ENCODE results near the gene TMEM212.

DNA sequence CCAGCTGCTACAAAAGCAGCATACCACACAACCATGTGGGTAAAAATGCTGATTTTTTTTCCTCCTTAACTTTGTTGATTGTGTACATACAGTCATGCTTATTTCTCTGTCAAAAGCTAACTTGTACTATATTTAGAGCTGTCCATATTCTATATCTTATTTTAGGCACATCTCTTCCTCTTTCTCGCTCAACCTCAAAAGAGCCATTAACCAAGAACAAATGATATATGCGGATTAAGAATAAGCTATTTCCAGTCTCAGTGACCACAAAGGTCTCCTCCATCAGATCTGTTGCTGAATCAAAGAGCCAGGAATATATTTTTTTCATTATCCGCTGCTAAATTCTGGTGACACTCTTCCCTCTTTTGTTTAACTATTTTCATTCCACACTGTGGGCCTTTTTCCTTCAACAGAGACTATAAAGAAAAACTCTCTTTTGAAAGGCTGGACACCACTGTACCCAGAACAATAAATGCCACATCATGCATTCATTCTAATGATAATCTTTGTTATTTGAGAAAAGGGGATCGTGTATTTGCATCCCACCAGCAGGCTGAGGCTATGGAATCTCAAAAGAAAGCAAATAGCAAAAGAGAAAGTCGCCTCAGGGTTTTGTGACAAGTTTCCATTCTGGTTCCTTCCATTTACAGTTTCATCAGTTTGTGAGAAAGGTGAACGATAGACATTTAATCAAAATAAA, 8.0 kb downstream of the TMEM212 start:
- TF ChIP-seq POLR2A (IDR thresholded peaks at IDR 0.05) (no peak), EP300 (IDR thresholded peaks at IDR 0.05) (no peak)
- TF ChIP-seq, protein P1, sequence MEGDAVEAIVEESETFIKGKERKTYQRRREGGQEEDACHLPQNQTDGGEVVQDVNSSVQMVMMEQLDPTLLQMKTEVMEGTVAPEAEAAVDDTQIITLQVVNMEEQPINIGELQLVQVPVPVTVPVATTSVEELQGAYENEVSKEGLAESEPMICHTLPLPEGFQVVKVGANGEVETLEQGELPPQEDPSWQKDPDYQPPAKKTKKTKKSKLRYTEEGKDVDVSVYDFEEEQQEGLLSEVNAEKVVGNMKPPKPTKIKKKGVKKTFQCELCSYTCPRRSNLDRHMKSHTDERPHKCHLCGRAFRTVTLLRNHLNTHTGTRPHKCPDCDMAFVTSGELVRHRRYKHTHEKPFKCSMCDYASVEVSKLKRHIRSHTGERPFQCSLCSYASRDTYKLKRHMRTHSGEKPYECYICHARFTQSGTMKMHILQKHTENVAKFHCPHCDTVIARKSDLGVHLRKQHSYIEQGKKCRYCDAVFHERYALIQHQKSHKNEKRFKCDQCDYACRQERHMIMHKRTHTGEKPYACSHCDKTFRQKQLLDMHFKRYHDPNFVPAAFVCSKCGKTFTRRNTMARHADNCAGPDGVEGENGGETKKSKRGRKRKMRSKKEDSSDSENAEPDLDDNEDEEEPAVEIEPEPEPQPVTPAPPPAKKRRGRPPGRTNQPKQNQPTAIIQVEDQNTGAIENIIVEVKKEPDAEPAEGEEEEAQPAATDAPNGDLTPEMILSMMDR (IDR thresholded peaks at IDR 0.05), result no peak

Data from stomach (tissue), 4 donors.